ENCODE results near the gene ZGLP1.

Gene ZGLP1

GRCh38 chr19:10277795-10278589 is 31.6 kb downstream of the ZGLP1 start:
- H3K4me1 ChIP-seq, result no peaks in the 10 kb centered on the region
- no peak overlapping the region for H3K9ac ChIP-seq
- H3K36me3 ChIP-seq (ENCODE audit: control insufficient read depth, insufficient read depth, low read length), result no peaks in the 10 kb centered on the region
- no peak overlapping the region for H3K4me2 ChIP-seq (ENCODE audit: low read length)
- TF ChIP-seq CTCF (IDR thresholded peaks at IDR 0.05), result no peak
- H3K9me3 ChIP-seq (ENCODE audit: control insufficient read depth, low read length), result no peaks in the 10 kb centered on the region
- H3K27me3 ChIP-seq (ENCODE audit: control insufficient read depth, insufficient read depth, low read length), result no peaks in the 10 kb centered on the region
- H3K27ac ChIP-seq, result no peak overlapping the region
- no peak overlapping the region for H2AFZ ChIP-seq
- H3K79me2 ChIP-seq, result no peaks in the 10 kb centered on the region
- no peak overlapping the region for H3K4me3 ChIP-seq (ENCODE audit: low read depth, low read length)

GRCh38 chr19:10274589-10274988 is 35.0 kb downstream of the ZGLP1 start:
- Histone ChIP-seq H3K9me3 (ENCODE audit: control insufficient read depth, low read length) (no peaks in the 10 kb centered on the region), H3K4me3 (ENCODE audit: low read depth, low read length) (no peak overlapping the region), H3K36me3 (ENCODE audit: control insufficient read depth, insufficient read depth, low read length) (no peaks in the 10 kb centered on the region), H3K4me2 (ENCODE audit: low read length) (no peak overlapping the region), H3K79me2 (no peaks in the 10 kb centered on the region), H3K27me3 (ENCODE audit: control insufficient read depth, insufficient read depth, low read length) (no peaks in the 10 kb centered on the region), H2AFZ (no peak overlapping the region), H3K27ac (no peak overlapping the region), H3K9ac (no peak overlapping the region), H3K4me1 (no peaks in the 10 kb centered on the region)
- TF ChIP-seq CTCF (IDR thresholded peaks at IDR 0.05), result no peak

GRCh38 chr19:10271543-10272086 is 38.0 kb downstream of the ZGLP1 start:
- H3K9ac ChIP-seq, result no peak overlapping the region
- peak overlapping the region; percentile 71 for H3K4me2 ChIP-seq (ENCODE audit: low read length)

GRCh38 chr19:10270616-10271394 is 38.8 kb downstream of the ZGLP1 start, which contains the start of gene ICAM1:
Gene ICAM1, plus strand, starts transcription at chr19:10271120. Its CDS starts 40 bp downstream, at chr19:10271160.
- H3K9ac ChIP-seq, result no peak within 1 kb of the TSS
- H3K4me3 ChIP-seq (ENCODE audit: low read depth, low read length), result peak within 1 kb of the TSS; percentile 34

More at GRCh38 chr19:10271543-10272086, 38.0 kb downstream of the ZGLP1 start:
- no peaks in the 10 kb centered on the region for H3K27me3 ChIP-seq (ENCODE audit: control insufficient read depth, insufficient read depth, low read length)
- TF ChIP-seq CTCF (IDR thresholded peaks at IDR 0.05), result no peak
- no peak overlapping the region for H2AFZ ChIP-seq
- H3K9me3 ChIP-seq (ENCODE audit: control insufficient read depth, low read length), result no peaks in the 10 kb centered on the region
- H3K79me2 ChIP-seq, result no peaks in the 10 kb centered on the region
- H3K36me3 ChIP-seq (ENCODE audit: control insufficient read depth, insufficient read depth, low read length), result no peaks in the 10 kb centered on the region
- H3K27ac ChIP-seq, result peak overlapping the region; percentile 68
- peak overlapping the region; percentile 34 for H3K4me3 ChIP-seq (ENCODE audit: low read depth, low read length)
- H3K4me1 ChIP-seq, result no peaks in the 10 kb centered on the region

More at GRCh38 chr19:10270616-10271394, 38.8 kb downstream of the ZGLP1 start, which contains the start of gene ICAM1:
- Histone ChIP-seq H3K4me1 (no peaks in the 10 kb centered on the region), H2AFZ (peak within 1 kb of the TSS; percentile 55), H3K9me3 (ENCODE audit: control insufficient read depth, low read length) (no peaks in the 10 kb centered on the region), H3K79me2 (no peaks in the 10 kb centered on the region), H3K4me2 (ENCODE audit: low read length) (peak within 1 kb of the TSS; percentile 71), H3K27ac (peak within 1 kb of the TSS; percentile 68), H3K27me3 (ENCODE audit: control insufficient read depth, insufficient read depth, low read length) (no peaks in the 10 kb centered on the region), H3K36me3 (ENCODE audit: control insufficient read depth, insufficient read depth, low read length) (no peaks in the 10 kb centered on the region)
- TF ChIP-seq CTCF (IDR thresholded peaks at IDR 0.05), result no peak
